ENCODE results near the gene TSPAN32.

Gene TSPAN32, protein sequence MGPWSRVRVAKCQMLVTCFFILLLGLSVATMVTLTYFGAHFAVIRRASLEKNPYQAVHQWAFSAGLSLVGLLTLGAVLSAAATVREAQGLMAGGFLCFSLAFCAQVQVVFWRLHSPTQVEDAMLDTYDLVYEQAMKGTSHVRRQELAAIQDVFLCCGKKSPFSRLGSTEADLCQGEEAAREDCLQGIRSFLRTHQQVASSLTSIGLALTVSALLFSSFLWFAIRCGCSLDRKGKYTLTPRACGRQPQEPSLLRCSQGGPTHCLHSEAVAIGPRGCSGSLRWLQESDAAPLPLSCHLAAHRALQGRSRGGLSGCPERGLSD

DNA sequence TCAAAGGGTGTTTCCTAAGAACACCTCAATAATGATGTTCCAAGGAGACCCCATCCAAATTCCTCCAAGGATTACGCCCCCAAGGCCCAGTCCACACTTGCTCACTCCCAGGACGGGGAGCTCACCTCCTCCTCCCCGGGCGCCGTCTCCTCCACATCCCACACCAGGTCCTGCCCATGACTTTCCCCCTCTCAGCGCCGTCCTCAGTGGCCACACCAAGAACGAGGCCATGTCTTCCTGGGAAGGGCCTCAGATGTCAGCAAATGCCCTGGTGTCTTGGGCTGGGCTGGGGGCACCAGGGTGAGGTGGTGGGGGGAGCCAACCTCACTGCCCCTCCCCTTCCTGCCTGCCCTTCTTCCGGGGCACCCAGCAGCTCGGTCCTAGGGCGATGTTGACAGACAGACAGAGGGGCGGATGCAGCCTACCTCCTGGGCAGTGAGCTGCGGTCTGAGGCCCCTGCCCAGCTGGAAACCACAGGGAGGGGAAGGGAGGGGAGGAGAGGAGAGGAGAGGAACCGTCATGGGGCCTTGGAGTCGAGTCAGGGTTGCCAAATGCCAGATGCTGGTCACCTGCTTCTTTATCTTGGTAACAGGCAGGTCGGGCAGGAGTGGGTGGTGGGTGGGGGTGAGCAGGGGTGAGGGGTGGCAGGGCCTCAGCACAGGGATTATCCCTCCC, at the start of gene TSPAN32, which contains the start of gene C11orf21:
Gene TSPAN32 (plus strand): TSS at position 383 of the 675 bp plus-strand sequence. CDS start 137 bp downstream, at position 520.
Gene C11orf21 (minus strand): TSS at position 288 of the 675 bp plus-strand sequence. CDS start 110 bp downstream, at position 178.
- DNase-seq, result no peak

- DNase-seq, result no peak
Measured at GRCh38 chr11:2252018-2252417, 49.8 kb upstream of the TSPAN32 start.

DNA sequence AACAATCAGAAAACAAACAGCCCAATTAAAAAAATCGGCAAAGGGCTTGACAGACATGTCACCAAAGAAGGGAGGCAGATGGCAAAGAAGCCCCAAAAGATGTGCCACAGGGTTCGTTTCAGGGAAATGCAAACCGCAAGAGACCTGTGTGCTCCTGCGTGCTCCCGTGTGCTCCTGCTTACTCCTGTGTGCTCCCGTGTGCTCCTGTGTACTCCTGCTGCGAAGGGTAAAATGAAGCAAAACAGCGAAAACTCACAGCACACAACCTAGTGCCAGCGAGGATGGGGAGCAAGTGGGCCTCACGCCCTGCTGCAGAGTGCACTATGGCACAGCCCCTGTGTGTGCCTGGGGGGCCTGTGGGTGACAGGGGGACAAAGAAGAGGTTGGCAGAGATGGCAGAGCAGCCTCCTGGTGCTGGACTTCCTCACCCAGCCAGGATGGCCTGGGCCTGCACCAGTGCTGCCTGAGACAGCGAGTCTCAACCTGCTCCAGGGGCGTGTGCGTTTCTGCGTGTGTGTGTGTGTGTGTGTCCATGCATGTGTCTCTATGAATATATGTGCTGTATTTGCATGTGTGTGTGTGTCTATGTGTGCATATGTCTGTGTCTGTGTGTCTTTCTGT, 45.4 kb upstream of the TSPAN32 start:
- no peak for DNase-seq

- DNase-seq, result no peak
Measured at GRCh38 chr11:2256951-2257700, 44.7 kb upstream of the TSPAN32 start.

DNA sequence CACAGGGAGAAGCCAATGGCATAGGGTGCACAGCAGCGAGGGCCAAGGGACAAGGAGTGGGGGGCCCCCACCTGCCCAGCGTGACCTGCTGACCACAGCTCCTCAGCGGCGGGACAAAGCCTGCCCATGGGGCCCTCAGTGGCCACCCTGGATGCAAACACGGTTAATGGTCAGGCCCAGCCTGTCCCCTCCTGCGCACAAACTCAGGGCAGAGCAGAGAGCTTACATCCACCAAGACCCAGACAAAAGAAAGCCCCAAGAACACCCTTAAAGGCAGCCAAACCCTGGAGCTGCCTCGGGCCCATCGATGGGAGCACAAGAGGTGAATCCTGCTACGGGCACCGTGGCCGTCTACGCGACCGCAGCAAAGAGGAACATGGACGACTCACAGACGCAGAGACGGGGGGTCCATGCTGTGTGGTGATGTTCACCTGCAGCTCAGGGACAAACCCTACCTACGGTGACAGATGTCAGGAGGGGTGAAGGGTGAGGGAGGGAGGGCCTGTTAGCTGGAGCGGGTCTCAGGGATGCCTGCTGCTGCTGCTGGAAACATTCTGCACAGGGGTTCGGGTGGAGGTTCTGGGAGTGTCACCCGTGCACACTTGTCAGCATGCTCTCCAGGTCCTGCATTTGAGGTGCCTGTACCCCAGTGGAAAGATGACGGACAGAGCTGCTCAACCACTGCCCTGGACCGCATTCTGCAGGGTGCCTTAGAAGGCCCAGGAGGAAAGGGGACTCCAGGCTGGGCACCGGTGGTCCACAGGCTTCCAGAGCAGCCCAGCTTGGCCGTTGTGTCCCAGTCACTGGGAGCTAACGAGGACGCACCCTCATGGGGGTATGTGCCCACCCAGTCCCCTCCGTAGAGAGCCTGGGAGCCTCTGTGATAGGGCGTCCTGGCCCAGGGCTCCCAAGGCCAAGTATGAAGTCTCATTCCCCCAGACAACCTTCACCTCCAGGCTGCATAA, 43.0 kb upstream of the TSPAN32 start:
- DNase-seq, result no peak

GRCh38 chr11:2259466-2259830, 42.4 kb upstream of the TSPAN32 start:
- DNase-seq, result no peak

DNA sequence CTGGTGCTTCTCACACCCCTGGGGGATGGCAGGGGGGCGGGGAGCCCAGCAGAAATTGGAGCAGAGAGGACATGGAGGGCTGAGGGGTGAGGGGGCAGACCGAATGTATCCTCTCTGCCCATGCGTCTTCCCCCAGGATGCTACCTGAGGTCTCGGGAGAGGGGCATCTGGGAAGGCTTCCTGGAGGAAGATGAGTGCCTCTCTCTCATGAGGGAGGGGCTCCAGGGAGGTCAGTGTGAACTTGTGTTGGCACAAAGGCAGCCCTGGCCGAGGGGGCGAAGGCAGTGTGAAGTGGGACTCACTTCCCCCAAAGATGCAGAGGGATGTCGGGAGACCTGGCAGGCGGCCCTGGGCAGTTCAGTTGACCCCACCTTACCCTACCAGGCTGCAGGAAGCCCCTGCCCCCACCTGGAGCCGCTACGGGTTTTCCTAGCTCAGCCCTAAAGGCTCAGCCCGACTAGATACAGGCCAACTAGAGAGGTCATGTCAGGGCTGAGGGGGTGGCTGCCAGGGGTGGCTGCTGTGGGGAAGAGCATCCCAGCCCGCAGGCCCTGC, 41.8 kb upstream of the TSPAN32 start:
- no peak for DNase-seq

DNA sequence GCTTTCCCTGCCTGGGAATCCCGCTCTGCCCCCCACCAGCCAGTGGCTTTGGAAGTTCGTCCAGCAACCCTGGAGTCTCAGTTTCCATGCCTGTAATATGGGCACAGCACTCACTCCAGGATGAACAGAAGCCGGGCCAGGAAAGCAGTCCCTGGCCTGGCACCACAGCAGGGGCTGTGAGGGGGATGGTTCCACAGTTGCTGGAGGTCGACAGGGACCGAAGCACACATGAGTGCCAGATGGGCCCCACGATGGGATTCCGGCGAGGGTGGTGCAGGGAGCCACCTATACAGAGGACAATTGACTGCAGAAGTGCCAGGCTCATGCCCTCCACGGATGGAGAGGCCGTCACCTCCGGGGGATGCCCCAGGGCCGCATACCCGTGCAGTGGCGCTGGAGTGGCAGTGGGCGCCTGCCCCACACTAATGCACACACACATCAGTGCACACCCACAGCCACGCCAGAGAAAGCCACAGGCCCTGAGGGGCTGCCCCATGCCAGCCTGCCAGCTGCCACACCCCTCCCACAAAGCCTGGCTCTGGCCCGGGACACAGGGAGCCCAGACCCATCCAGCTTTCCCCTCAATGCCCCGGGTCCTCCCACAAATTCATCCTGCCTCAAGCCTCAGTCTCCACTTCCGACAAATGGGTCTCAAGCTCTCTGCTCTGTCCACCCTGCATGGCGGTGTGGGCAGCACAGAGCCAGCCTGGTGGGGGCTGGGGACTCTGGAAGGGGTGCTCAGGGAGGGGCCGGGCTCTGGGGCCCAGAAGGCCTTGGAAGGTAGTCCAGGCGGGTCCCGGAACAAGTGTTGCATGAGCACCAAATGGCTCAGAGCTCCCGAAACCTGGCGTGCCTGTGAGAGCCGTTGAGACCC, 41.1 kb upstream of the TSPAN32 start:
- no peak for DNase-seq

DNA sequence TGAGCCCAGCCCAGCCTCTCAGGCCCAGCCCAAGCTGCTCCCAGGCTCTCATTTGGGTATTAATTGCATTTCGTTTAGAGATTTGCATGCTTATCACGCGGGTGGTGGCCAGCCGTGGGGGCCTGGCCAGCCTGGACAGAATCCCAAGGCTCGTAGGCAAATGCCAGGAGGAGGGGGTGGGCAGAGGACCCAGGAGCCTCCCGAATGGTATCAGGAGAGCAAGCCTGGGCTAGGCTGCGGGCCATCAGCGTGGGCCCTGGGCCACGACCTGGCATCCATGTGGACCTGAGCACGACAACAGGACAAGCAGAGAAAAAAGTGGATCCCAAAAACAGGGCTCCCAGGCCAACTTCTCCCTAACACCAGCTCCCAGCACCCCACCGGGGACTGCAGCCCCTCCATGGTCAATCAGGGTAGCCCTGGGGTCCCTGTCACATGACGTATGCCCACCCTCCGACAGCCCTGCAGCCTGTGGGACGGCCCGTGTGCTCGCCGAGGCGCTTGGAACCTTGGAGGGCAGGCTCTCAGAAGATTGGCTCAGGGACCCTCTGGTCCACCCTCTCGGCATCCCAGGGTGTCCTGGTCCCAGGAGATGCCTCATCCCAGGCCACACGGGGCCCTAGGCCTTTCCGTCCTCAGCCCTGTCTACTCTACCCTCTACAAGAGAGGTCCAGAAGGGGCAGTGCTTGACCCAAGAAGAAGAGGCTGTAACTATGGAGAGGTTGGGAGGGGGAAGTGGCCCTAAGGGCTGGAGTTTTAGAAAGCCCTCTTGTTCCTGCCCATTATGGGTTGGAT, 40.2 kb upstream of the TSPAN32 start:
- no peak for DNase-seq

DNA sequence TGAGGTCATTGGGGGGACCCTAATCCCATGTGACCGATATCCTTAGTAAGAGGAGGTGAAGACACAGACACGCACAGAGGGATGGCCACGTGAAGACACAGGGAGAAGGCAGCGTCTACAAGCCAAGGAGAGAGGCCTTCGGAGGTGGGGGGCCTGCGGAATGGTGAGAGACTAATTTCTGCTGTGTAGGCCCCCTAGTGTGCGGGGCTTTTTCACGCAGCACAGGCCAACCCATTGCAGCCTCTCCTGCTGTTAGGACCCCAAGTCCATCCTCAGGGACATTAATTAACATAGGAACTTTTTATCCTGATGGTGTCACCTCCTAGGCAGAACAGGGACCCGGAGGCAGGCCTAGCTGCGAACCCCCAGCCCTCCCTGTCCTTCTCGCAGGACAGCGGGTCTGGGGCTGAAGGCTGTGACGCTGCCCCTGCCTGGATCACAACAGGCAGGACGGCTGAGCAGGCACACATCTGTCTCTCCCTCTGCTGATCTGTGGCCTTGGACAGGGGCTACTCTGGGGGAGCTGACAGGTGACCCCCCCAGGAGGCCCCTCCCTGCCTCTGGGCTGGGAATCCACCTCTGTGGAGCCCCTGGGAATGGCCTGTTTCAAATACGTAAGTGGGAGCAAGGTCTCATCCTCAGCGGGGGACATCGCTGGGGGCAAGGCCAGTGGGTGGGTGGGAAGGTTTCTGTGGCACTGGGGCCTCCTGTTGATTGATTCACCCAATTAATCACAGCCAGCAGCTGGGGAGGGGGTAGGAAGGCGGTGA, 39.3 kb upstream of the TSPAN32 start:
- DNase-seq, result no peak

DNA sequence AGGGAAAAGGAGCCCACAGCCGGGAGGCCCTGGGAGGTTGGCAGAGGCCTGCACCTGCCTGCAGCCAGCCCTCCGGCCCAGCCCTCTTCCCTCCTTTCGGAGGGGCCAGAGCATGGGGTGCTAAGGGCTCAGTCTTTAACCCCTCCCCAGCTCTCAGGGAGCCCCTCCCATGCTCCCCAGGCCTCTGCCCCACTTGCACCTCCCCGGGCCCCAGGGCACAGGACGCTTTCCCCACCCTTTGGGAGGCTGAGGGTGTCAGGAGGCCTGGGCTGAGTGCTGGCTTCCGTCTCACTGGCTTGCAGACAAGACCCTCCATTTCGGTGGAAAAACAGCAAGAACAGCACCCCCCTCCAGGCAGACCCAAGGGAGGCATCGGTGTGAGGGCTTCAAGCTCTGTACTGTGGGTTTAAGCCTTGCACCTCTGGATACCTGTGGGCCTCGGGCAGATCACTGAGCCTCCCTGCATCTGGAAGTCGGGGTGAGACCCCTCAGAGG, 38.7 kb upstream of the TSPAN32 start:
- no peak for DNase-seq

- DNase-seq, result no peak
Measured at GRCh38 chr11:2263724-2264360, 38.0 kb upstream of the TSPAN32 start.

- no peak for DNase-seq
Measured at GRCh38 chr11:2264366-2265053, 37.3 kb upstream of the TSPAN32 start.

GRCh38 chr11:2265396-2265795, 36.4 kb upstream of the TSPAN32 start:
- no peak for DNase-seq

GRCh38 chr11:2265854-2266585, 35.8 kb upstream of the TSPAN32 start:
- DNase-seq, result no peak

DNA sequence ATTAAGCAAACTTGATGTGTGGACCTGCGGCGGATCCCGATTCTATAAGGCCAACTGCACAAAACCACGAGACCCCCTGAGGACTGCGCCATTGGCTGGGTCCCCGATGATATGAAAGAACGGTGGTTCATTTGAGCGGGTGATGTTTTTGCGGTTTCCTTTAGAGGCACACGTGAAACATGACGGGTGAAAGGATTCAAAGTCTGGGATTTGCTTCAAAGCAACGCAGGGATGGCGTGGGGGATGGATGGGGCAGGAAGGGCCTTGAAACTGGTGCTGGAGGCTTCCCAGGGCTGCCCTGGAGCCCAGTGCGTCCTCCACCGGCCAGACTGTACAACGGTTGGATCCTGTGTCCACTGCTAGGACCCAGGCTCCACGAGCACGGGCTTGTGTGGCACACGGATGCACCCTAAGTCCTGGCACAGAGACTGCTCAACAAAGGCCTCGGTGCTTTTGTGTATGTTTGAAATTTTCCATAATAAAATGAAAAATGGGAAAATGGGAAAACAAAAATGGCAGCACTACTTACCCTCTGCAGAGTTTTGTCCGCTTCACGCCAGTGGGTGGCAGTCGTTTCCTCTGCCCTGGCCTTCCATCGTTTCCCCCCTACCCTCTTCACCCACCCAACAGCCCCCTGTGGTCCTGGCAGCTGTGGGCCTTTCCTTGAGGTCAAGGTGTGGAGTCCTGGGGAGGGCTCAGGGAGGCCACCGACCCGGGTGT, 35.1 kb upstream of the TSPAN32 start:
- no peak for DNase-seq
